ENCODE data around the gene EFEMP2.

The EFEMP2 gene

DNA sequence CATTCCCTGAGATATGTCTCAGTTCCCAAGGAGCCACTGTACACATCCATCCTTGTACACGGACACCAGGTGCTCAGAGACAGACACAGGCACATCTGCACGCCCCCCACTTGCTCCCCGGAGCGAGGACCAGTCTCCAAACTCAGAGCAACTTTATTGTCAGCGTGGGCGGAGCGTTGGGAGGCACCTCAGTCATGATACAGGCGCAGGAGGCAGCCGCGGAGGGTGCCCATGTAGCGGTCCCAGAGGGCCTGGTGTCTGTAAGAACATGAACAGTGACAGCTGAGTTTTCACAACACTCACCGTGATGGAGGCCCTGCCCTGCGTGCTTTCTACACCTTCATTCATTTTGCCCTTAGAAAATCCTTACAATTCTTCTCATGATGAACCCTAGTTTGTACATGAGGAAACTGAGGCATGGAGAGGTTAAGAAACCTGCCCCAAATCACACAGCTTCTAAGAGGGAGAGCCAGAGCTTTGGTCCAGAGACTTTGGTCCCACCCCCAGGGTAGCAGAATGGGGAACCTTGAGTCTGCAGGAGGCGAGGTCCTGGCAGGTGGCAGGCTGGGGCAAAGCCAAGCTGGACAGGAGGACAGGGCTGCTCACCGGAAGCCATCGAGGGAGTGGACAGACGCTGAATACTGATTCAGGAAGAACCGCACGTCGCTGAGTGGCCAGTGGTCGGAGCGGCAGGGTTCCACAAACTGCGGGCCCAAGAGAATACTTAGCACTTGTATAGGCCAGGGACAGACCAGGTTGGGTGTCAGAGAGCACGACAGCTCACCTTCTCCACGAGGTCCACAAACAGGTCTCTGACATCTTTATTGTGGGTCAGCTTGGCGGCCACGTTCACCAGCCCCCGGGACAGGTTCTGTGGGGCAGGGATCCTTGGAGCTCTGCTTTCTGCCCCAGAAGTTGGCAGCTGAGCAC is 11.5 kb upstream of the EFEMP2 start:
- Mint-ChIP-seq H3K4me1 (ENCODE audit: low read depth) (peaks cover 42% of the 10 kb centered on the region), H3K4me3 (no peak overlapping the region), H3K27ac (peak overlapping the region; percentile 65), H3K9me3 (no peaks in the 10 kb centered on the region), H3K27me3 (ENCODE audit: low read depth) (no peaks in the 10 kb centered on the region), H3K36me3 (ENCODE audit: low read depth) (peaks cover 23% of the 10 kb centered on the region)

DNA sequence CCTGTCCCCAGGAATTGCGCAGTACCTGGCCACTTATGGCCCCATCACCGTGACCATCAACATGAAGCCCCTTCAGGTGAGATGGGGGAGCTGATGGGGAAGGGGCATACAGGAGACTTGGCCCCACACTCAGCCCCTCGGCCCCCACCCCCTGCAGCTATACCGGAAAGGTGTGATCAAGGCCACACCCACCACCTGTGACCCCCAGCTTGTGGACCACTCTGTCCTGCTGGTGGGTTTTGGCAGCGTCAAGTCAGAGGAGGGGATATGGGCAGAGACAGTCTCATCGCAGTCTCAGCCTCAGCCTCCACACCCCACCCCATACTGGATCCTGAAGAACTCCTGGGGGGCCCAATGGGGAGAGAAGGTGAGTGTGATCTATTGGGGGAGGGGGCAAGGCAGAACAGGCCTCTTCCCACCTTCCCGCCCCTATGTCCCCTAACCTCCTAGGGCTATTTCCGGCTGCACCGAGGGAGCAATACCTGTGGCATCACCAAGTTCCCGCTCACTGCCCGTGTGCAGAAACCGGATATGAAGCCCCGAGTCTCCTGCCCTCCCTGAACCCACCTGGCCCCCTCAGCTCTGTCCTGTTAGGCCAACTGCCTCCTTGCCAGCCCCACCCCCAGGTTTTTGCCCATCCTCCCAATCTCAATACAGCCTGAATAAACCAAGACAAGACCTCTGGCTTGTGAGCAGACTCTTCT is 10.6 kb upstream of the EFEMP2 start:
- Mint-ChIP-seq H3K4me3 (no peak overlapping the region), H3K4me1 (ENCODE audit: low read depth) (peaks cover 37% of the 10 kb centered on the region), H3K36me3 (ENCODE audit: low read depth) (peaks cover 21% of the 10 kb centered on the region), H3K27me3 (ENCODE audit: low read depth) (no peaks in the 10 kb centered on the region), H3K27ac (no peak overlapping the region), H3K9me3 (no peaks in the 10 kb centered on the region)

DNA sequence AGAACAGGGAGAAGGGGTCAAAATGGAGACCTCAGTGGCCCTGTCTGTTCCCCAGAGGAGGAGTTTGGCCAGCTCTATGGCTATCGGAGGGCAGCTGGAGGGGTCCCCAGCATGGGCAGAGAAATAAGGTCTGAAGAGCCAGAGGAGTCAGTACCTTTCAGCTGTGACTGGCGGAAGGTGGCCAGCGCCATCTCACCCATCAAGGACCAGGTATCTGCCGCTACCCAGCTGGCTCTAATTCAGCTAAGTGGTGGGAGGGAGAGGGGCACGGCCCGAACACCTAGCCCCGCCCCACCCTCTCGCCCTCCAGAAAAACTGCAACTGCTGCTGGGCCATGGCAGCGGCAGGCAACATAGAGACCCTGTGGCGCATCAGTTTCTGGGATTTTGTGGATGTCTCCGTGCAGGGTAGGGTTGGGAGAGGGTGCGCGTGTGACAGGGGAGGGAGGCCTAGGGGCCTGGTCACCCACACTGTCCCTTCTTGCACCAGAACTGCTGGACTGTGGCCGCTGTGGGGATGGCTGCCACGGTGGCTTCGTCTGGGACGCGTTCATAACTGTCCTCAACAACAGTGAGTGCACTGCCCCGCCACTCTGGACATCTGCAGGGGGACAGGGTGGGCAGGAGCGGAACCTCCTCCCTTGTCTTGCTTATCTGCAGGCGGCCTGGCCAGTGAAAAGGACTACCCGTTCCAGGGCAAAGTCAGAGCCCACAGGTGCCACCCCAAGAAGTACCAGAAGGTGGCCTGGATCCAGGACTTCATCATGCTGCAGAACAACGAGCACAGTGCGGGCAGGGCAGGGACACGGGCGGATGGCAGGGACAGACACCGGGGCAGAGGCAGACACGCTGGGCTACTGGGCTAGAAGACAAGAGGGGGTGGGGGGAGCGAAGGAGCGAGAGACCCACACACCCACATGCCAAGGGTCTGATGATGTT is 9.8 kb upstream of the EFEMP2 start:
- Mint-ChIP-seq H3K36me3 (ENCODE audit: low read depth) (peaks cover 20% of the 10 kb centered on the region), H3K27ac (no peak overlapping the region), H3K4me1 (ENCODE audit: low read depth) (peaks cover 36% of the 10 kb centered on the region), H3K27me3 (ENCODE audit: low read depth) (no peaks in the 10 kb centered on the region), H3K4me3 (no peak overlapping the region), H3K9me3 (no peaks in the 10 kb centered on the region)

DNA sequence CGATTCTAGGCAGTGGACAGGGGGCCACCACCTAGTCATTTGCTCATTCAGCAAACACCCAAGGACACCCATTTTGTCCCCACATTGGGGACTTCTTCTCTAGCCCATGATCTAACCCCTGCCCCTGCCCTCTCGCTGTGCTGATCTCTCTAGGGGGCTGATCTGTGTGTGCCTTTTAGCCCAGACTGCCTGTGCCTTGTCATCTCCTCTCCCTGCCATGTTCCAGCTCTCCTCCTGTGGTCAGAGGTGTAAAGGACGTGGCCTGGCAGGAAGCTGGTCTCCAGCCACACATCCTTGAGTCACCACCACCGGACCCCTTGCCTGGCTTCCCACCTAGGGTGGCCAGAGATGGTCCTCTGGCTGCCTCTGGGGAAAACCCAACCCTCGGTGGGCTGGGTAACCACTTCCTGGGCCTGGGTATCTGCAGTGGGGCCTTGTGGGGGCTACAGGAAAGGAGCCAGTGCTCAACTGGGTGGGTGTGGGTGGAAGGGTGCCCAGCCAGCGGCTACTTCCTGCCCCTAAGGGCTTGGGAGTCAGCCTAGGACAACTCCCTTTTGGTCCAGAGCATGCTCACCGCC is 8.3 kb upstream of the EFEMP2 start:
- peak overlapping the region; percentile 76 for H3K27ac Mint-ChIP-seq
- H3K9me3 Mint-ChIP-seq: no peaks in the 10 kb centered on the region
- peaks cover 14% of the 10 kb centered on the region for H3K36me3 Mint-ChIP-seq (ENCODE audit: low read depth)
- H3K4me3 Mint-ChIP-seq: peak overlapping the region; percentile 48
- H3K4me1 Mint-ChIP-seq (ENCODE audit: low read depth): peaks cover 28% of the 10 kb centered on the region
- no peaks in the 10 kb centered on the region for H3K27me3 Mint-ChIP-seq (ENCODE audit: low read depth)

DNA sequence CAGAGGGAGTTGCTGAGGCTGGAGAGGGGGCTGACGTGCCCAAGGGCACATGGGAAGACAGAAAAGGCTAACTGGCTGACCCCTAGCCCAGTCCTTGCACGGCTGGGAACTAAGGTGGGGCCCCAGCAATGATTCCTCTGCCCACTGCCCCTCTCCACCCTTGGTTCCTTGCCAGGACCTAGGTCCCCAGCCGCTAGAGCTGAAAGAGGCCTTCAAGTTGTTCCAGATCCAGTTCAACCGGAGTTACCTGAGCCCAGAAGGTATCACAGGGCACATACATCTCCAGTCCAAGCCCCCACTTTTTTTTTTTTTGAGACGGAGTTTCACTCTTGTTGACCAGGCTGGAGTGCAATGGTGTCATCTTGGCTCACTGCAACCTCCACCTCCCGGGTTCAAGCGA is 7.4 kb upstream of the EFEMP2 start:
- no peaks in the 10 kb centered on the region for H3K27me3 Mint-ChIP-seq (ENCODE audit: low read depth)
- H3K4me3 Mint-ChIP-seq: no peak overlapping the region
- no peaks in the 10 kb centered on the region for H3K9me3 Mint-ChIP-seq
- H3K4me1 Mint-ChIP-seq (ENCODE audit: low read depth): peaks cover 23% of the 10 kb centered on the region
- H3K27ac Mint-ChIP-seq: no peak overlapping the region
- peaks cover 11% of the 10 kb centered on the region for H3K36me3 Mint-ChIP-seq (ENCODE audit: low read depth)

- Mint-ChIP-seq H3K4me3 (peak within 1 kb of the TSS; percentile 48), H3K36me3 (ENCODE audit: low read depth) (peaks cover 9% of the 10 kb centered on the region), H3K27me3 (ENCODE audit: low read depth) (no peaks in the 10 kb centered on the region), H3K4me1 (ENCODE audit: low read depth) (peaks cover 19% of the 10 kb centered on the region), H3K27ac (peak within 1 kb of the TSS; percentile 76), H3K9me3 (no peaks in the 10 kb centered on the region)
These were observed 7.0 kb upstream of the EFEMP2 start, which contains the start of gene CTSW for GRCh38 chr11:65879617-65880016. Gene CTSW, plus strand, starts transcription at chr11:65879837. Its CDS starts 18 bp downstream, at chr11:65879855.

DNA sequence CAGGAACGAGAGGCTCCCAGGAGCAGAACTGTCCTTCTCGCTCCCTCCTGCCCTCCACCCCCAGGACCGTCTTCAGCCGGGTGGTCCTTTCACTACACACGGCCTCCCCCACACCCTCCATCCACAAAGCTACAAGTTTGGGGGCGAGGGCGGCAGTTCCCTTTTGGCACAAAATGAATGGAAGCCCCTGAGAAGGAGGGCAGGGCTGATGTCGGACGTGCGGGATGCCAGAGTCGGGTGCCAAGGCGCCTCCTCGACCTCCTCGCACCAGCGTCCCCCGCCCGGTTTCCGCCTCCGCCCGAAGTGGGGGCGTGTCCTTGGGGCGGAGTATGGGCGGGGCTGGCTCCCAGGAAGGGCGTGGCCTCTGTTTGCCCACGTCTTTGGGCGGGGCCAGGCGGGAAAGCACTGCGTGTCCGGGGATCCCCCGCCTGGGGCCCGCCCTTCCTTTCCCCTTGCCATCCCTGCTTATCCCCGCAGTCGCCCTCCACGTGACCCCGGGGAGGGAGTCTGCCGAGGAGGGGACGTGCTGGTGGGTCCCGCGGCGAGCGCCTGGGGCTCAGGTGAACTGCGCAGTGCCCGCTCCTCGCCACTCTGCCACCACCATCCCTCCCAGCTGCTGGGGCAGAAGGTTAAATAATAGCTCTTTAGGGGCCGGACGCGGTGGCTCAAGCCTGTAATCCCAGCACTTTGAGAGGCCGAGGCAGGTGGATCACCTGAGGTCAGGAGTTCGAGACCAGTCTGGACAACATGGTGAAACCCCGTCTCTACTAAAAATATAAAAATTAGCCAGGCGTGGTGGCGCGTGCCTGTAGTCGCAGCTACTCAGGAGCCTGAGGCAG is 937 bp upstream of the EFEMP2 start:
- Mint-ChIP-seq H3K27ac (peak overlapping the region; percentile 87), H3K4me3 (peak overlapping the region; percentile 93)

DNA sequence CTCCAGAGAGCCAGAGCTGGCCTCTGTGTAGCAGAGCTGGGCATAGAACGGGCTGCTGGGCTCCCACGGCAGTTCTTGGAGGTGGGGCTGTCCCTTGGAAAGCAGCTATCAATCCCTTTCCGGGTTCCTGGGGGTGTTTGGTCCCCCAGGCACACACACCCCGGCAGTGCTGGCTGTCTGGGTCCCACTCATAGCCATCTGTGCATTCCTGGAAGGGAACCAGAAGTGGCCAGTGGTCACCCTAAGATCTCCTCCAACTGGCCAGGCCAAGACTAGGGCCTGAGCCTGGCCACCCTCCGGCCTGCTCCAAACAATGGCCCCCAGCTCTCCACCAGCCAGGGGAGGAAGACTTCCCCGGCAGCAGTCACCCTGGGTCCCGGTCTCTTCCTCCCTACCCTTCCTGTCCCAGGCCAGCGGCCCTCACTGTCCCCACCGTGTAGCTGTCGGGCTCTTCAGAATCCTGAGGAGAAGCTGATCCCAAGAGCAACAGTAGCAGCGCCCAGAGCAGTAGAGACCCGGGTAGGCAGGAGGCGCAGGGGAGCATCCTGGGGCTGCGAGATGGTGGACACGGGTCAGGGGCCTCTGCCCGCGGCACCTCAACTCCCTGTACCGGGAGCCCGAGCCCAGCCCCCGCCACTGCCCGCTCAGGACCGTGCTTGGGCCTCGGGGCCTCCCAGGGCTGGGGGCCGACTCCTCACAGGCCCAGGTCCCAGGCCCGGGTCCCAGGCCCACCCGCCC is 620 bp downstream of the EFEMP2 start:
- Mint-ChIP-seq H3K9me3 (no peaks in the 10 kb centered on the region), H3K4me3 (peak overlapping the region; percentile 28), H3K27me3 (ENCODE audit: low read depth) (peaks cover 5% of the 10 kb centered on the region), H3K36me3 (ENCODE audit: low read depth) (peaks cover 4% of the 10 kb centered on the region), H3K4me1 (ENCODE audit: low read depth) (peaks cover 15% of the 10 kb centered on the region), H3K27ac (no peak overlapping the region)

More for the DNA sequence above, 937 bp upstream of the EFEMP2 start:
- peaks cover 5% of the 10 kb centered on the region for H3K27me3 Mint-ChIP-seq (ENCODE audit: low read depth)
- no peaks in the 10 kb centered on the region for H3K36me3 Mint-ChIP-seq (ENCODE audit: low read depth)
- H3K4me1 Mint-ChIP-seq (ENCODE audit: low read depth): peaks cover 15% of the 10 kb centered on the region
- H3K9me3 Mint-ChIP-seq: no peaks in the 10 kb centered on the region

- peak overlapping the region; percentile 15 for H3K27ac Mint-ChIP-seq
- no peaks in the 10 kb centered on the region for H3K9me3 Mint-ChIP-seq
- H3K27me3 Mint-ChIP-seq (ENCODE audit: low read depth): peaks cover 5% of the 10 kb centered on the region
These were observed 1.6 kb downstream of the EFEMP2 start for GRCh38 chr11:65870706-65871681.

DNA sequence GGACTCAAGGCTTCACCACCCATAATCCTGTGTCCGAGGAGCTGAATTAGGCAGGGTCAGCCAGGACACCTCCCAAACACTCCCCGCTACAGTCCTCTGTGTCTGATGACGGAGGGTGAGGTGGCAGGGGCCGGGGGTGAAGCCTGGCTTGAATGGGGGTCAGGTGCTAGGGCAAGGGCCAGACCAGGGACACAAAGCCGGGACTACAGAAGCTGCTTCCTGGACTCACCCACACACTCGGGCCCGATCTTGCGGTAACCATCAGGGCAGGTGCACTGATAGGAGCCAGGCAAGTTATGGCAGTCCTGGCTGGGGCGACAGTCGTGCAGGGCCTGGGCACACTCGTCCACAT is 2.3 kb downstream of the EFEMP2 start:
- Mint-ChIP-seq H3K4me3 (no peak overlapping the region), H3K27ac (peak overlapping the region; percentile 15), H3K27me3 (ENCODE audit: low read depth) (peaks cover 5% of the 10 kb centered on the region), H3K36me3 (ENCODE audit: low read depth) (peaks cover 9% of the 10 kb centered on the region), H3K4me1 (ENCODE audit: low read depth) (peaks cover 16% of the 10 kb centered on the region), H3K9me3 (no peaks in the 10 kb centered on the region)

More at GRCh38 chr11:65870706-65871681, 1.6 kb downstream of the EFEMP2 start:
- Mint-ChIP-seq H3K4me1 (ENCODE audit: low read depth) (peaks cover 16% of the 10 kb centered on the region), H3K36me3 (ENCODE audit: low read depth) (peaks cover 7% of the 10 kb centered on the region), H3K4me3 (peak overlapping the region; percentile 40)

- Mint-ChIP-seq H3K4me1 (ENCODE audit: low read depth) (peaks cover 16% of the 10 kb centered on the region), H3K27ac (no peak overlapping the region), H3K27me3 (ENCODE audit: low read depth) (peaks cover 5% of the 10 kb centered on the region), H3K4me3 (no peak overlapping the region), H3K36me3 (ENCODE audit: low read depth) (peaks cover 12% of the 10 kb centered on the region), H3K9me3 (no peaks in the 10 kb centered on the region)
These were observed 2.8 kb downstream of the EFEMP2 start for GRCh38 chr11:65869643-65870306.

All from T-helper 1 cell treated with Interleukin-12 subunit alpha and Interleukin-12 subunit beta and Interleukin-4 antibody, amounts not matched to agents 30 μg/mL and 1 μg/mL, for 36 hours (primary cell).